Body of pancreas (tissue), 4 donors: Measurements from ENCODE around the gene CCL28.

Experiments
- CTCF ChIP-seq, 7 experiments: fragments of 450-650 bp in 4 of 7; fragments of 200-600 bp in 3 of 7; sonication (generic) in 3 of 7; IDR thresholded peaks; one replicate each; pipeline ENCODE4 v1.5.1; 2016 to 2019; ENCODE audit warnings: antibody characterized with exemption in 7 of 7
- POLR2A ChIP-seq, 3 donors: fragments of 450-650 bp; IDR thresholded peaks; one replicate each; pipeline ENCODE4 v1.6.1; 2016; ENCODE audit warnings: antibody characterized with exemption in 3 of 3, mild to moderate bottlenecking in 2 of 3

- no peak for TF ChIP-seq CTCF (IDR thresholded peaks at IDR 0.05)
- TF ChIP-seq POLR2A (IDR thresholded peaks at IDR 0.05) = no peak
Measured at GRCh38 chr5:43354774-43355173, 57.4 kb downstream of the CCL28 start.
